Measurements from ENCODE around the gene CLCF1. TPM values are rescaled to one million over a fixed set of nuclear protein-coding genes. Genes with fewer than 3 reads are reported as not detected.

The CLCF1 gene
- total RNA-seq, 4 donors from 2014 or later = 1.1 to 4.1 (median 3.8) TPM

DNA sequence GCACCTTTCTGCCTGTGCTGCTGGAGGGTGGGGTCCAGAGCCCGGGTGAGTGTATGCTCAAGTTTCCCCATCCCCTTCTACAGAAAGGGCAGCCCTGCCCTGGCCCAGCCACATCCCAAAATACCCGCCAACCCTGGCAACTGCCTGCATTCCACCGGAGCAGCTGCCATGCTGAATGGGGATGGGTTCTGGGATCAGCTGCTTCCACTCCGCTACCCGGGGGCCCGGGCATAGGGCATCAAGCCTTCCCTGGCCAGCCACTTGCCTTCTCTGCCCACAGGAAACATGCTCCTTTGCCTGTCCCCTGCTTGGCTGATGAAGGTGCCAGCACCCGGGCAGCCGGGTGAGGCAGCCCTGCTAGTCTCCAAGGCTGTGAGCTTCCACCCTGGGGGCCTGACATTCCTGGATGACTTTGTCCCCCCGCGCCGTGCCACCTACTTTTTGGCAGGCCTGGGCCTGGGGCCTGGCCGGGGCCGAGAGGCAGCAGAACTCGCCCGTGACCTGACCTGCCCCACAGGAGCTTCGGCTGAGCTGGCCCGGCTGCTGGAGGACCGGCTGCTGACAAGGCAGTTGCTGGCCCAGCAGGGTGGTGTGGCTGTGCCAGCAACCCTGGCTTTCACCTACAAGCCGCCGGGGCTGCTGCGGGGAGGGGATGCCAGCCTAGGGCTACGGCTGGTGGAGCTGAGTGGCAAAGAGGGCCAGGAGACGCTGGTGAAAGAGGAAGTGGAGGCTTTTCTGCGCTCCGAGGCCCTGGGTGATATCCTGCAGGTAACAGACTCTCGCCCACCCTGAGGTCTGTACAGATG, 45.3 kb upstream of the CLCF1 start:
- TF ChIP-seq, protein P1, sequence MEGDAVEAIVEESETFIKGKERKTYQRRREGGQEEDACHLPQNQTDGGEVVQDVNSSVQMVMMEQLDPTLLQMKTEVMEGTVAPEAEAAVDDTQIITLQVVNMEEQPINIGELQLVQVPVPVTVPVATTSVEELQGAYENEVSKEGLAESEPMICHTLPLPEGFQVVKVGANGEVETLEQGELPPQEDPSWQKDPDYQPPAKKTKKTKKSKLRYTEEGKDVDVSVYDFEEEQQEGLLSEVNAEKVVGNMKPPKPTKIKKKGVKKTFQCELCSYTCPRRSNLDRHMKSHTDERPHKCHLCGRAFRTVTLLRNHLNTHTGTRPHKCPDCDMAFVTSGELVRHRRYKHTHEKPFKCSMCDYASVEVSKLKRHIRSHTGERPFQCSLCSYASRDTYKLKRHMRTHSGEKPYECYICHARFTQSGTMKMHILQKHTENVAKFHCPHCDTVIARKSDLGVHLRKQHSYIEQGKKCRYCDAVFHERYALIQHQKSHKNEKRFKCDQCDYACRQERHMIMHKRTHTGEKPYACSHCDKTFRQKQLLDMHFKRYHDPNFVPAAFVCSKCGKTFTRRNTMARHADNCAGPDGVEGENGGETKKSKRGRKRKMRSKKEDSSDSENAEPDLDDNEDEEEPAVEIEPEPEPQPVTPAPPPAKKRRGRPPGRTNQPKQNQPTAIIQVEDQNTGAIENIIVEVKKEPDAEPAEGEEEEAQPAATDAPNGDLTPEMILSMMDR (IDR thresholded peaks at IDR 0.05; ENCODE audit: low read depth) = no peak

DNA sequence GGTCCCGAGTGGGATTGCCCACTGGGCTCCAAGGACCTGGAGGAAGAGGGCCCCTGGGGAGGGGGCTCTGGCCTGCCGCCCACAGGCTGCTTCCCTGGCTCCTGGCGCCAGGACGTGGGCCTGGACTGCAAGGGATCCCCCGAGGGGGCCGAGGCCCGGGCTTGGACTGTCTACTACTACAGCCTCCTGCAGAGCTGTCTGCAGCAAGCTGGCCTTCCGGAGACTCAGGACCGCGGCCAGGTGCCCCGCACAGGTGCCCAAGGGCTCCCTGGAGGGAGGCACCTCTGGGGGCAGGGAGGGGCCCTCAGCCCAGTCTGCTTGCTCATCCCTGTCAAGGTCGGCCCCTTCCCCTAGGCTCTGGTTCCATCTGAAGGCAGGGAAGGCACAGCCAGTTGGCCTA, 44.0 kb upstream of the CLCF1 start:
- TF ChIP-seq, protein P1 (IDR thresholded peaks at IDR 0.05; ENCODE audit: low read depth) = no peak

DNA sequence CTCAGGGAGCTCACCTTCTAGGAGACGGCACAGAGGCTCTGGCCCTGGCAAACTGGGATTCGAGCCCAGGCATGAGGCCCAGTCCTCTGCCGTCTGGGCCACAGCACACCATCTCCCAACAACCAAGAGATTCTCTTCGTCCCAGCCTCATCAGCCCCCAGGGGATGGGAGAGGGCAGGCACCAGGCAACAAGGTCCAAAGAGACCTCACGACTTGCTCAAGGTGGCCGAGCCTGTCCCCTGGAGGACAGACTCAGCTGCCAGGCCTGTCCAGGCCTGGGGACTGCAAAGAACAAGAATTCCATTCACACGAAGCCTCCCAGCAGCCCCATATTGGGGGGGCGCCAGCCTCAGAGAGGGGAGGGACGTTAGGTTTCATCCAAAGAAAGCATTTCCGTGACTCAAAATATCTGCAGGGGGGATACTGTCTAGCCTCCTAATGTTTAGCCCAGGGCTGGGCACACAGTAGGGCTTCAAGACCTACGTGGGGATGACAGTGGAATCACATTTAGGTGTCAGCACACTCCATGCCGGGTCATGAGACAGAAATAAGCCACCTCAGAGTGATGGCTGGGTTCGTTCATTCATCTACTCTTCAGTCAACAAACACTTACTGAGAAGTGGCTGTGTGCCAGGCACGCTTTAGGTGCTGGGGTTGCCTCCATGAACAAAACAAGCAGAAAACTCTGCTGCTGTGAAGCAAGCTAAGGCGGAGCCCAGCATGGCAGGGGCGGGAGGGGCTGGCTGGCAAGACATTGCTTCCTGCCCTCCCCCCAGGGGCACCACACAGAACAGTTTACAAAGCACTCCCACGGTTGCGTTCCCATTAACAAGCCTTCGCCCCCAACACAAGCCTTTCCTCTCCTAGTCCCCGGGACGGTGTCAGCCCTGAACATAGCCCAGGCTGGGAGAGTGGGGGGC, 43.3 kb upstream of the CLCF1 start:
- TF ChIP-seq, protein P1 (IDR thresholded peaks at IDR 0.05; ENCODE audit: low read depth) = no peak

DNA sequence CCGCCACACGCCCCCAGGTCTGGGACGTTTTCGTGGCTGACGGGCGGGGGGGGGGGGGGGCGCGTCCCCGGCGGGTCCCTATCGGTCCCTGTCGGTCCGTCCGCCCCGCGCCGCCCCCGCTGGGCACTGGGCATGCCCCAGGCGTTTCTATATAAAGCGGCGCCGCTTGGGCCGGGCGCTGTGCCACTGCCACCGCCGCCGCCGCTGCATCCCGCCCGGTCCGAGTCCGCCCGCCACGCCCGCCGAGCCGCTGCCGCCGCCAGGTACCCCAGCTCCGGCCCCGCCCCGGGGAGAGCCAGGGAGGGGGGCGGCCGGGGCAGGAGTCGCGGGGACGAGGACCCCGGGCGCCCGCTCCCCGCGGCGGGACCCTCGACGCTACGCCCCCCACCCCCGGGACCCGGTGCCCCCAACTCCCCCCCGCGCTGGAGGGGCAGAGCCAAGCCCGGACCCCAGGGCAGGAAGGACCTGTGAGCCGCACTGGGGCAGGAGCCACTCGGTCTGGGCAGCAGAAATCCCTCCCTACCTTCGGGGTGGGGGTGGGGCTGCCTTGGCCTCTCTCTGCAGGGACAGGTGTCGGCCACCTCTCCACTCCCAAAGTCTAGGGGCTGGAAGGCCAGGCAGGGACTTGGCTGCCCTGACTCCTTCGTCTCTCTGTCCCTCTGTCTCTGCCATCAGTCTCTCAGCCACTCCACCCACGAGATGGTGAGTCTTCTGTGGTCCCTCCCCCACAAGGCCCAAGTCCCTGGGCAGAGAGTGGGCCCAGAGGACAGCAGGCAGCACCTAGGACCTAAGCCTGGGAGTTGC, 42.3 kb upstream of the CLCF1 start, which contains the start of gene CARNS1:
TSS of gene CARNS1 (plus strand) at position 178 of the 804 bp plus-strand sequence. CDS start at position 700, 522 bp downstream.
- TF ChIP-seq, protein P1 (IDR thresholded peaks at IDR 0.05; ENCODE audit: low read depth) = no peak

DNA sequence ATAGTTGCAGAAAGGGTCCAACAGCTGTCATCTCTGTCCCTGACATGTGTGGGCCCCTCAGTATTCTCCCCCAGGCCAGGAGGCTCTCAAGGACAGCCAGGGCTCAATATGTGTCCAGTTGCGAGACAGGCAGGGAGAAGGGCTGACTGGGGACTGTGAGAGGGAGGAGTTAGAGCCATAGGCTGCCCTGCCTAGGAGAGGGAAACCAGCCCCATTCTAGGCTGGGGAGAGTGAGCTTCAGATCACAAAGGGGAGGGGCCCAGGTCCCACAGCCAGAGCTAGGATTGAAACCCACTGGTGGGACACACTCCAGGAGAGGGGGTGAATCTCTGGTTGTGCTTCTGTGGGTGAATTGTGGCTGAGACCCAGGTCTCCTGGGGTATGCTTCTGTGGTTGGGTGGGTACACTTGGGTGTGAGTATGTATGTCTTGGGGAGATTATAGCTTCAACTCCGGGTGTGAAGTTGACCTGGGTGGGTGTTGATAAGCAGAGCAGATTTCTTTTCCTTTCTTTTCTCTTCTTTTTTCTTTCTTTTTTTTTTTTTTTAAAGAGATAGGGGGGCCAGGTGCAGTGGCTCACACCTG, 40.0 kb upstream of the CLCF1 start:
- TF ChIP-seq, protein P1 (IDR thresholded peaks at IDR 0.05; ENCODE audit: low read depth) = no peak

DNA sequence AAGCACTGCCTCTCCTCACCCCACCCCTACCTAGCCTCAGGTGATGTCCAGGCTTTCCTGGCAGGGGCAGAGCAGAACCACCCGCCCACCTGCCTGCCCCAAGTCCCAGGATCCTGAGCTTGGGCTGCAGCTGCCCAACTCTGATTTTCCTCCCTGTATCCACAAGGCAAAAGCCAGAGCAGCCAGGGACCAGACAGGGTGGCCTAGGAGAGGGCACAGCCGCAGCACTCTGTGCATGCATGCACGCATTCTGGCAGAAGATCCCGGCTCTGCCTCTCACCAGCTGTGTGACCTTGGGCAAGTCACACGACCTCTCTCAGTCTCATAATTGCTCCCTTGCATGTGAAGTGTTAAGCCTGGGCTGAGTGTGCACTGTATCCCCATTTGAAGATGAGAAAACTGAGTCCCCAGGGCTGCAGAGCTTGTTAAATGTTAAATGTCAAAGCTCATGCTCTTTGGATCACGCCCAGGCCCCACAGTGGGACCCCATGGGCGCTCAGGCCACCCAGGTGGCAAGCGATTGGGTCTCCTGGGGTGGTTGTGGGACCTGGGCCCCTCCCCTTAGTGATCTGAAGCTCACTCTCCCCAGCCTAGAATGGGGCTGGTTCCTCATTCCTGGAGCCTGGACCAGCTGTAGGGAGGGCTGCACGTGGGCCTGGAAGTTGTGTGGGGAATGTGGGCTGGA, 39.2 kb upstream of the CLCF1 start:
- TF ChIP-seq, protein P1 (IDR thresholded peaks at IDR 0.05; ENCODE audit: low read depth) = no peak
